GM12873 (cell line): ENCODE data around the gene FAM83G.

Experiments
- CTCF ChIP-seq: IDR thresholded peaks from 2 replicates; pipeline ENCODE4 v1.5.1; 2012; ENCODE audit warnings: low read depth, mild to moderate bottlenecking, moderate library complexity, low read length, control low read depth; ENCODE audit not compliant: insufficient read depth; ENCODE audit errors: missing control alignments

Gene FAM83G

GRCh38 chr17:18946536-18946935 is 58.0 kb downstream of the FAM83G start:
- no peak for TF ChIP-seq CTCF

GRCh38 chr17:18944646-18945045 is 59.9 kb downstream of the FAM83G start:
- TF ChIP-seq CTCF, result no peak

GRCh38 chr17:18938692-18939023 is 65.9 kb downstream of the FAM83G start:
- TF ChIP-seq CTCF, result no peak

- TF ChIP-seq CTCF, result no peak
Observed at GRCh38 chr17:18937981-18938691, 66.4 kb downstream of the FAM83G start.

GRCh38 chr17:18933102-18934058 is 71.2 kb downstream of the FAM83G start:
- no peak for TF ChIP-seq CTCF

GRCh38 chr17:18932360-18933055 is 72.1 kb downstream of the FAM83G start:
- no peak for TF ChIP-seq CTCF

- TF ChIP-seq CTCF, result peak; percentile 14
Observed at GRCh38 chr17:18928628-18929125, 75.9 kb downstream of the FAM83G start.
